ENCODE results near the gene PIERCE2.
A peak's percentile ranks its signal among the peaks of the same experiment; 100 is the strongest.
"Not testable (repeated sequence)": the region's sequence is repeated elsewhere in the genome, so short reads cannot be mapped to it uniquely, and the experiment has no call there.

The PIERCE2 gene

DNA sequence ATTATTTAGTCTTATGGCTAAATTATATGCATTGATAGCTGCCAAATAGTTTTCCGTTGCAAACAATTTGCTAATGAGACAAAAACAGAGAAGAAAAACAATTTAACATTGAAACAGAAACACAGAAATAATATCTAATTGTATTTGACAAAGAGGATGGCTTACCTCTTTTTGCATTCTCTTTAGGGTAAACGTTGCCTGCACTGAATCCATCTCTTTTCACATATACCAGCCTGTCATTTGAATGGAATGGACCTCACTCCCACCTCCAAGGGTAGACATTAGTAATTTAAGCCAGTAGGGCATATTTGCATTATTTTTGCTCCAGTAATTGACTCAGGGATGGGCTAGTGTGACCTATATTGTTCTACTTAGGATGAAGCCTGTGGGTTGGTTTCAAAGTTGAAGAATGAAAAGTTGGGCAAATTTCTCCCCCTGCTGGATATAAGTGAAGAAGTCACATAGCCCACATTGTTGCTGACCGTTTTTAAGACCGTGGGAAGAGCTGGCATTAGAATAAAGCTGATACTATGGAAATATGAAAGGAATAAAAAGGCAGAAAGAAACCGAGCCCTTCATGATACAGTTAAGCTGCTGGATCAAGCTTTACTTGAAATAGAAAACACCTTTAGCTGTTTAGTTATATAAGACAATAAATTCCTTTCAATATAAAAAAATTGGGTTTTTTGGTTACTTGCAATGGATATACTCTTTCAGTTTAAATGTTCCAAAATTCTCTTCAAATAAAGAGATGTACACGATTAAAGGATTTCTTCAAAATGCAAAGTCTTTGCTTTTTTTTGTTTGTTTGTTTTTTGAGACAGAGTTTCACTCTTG lies 26.9 kb downstream of the PIERCE2 start:
- peak; percentile 78 for DNase-seq (ENCODE audit: low read depth)

DNA sequence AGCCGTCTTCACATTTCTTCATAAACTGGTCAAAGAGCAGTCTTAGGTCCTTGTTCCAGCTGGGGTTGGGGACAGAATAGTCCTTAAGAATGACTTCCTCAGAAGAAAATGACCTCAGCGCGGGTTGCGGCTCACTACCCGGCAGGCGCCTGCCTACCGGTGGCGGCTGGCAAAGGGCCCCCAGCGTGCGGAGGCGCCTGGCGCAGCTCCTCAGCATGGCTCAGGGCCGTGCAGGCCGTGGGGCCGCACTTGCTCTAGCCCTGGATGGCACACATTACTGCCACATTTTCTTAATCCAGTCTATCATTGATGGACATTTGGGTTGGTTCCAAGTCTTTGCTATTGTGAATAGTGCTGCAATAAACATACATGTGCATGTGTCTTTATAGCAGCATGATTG lies 34.8 kb downstream of the PIERCE2 start:
- DNase-seq (ENCODE audit: low read depth): not testable (repeated sequence)

DNA sequence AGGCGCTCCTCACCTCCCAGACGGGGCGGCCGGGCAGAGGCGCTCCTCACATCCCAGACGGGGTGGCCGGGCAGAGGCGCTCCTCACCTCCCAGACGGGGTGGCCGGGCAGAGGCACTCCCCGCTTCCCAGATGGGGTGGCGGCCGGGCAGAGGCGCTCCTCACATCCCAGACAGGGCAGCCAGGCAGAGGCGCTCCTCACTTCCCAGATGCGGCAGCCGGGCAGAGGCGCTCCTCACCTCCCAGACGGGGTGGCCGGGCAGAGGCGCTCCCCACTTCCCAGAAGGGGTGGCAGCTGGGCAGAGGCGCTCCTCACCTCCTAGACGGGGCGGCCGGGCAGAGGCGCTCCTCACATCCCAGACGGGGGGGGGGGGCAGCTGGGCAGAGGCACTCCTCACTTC lies 37.6 kb downstream of the PIERCE2 start:
- DNase-seq (ENCODE audit: low read depth): not testable (repeated sequence)

DNA sequence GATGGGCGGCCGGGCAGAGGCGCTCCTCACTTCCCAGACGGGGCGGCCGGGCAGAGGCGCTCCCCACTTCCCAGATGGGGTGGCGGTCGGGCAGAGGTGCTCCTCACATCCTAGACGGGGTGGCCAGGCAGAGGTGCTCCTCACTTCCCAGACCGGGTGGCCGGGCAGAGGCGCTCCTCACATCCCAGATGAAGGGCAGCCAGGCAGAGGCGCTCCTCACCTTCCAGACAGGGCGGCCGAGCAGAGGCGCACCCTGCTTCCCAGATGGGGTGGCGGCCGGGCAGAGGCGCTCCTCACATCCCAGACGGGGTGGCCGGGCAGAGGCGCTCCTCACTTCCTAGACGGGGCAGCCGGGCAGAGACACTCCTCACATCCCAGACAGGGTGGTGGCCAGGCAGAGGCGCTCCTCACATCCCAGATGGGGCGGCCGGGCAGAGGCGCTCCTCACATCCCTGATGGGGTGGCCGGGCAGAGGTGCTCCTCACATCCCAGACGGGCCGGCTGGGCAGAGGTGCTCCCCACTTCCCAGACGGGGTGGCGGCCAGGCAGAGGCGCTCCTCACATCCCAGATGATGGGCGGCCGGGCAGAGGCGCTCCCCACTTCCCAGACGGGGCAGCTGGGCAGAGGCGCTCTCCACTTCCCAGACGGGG lies 38.2 kb downstream of the PIERCE2 start:
- DNase-seq (ENCODE audit: low read depth): not testable (repeated sequence)

DNA sequence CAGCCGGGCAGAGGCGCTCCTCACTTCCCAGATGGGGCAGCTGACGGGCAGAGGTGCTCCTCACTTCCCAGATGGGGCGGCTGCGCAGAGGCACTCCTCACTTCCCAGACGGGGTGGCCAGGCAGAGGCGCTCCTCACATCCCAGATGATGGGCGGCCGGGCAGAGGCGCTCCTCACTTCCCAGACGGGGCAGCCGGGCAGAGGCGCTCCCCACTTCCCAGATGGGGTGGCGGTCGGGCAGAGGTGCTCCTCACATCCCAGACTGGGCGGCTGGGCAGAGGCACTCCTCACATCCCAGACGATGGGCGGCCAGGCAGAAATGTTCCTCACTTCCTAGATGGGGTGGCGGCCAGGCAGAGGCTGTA lies 38.7 kb downstream of the PIERCE2 start:
- not testable (repeated sequence) for DNase-seq (ENCODE audit: low read depth)

DNA sequence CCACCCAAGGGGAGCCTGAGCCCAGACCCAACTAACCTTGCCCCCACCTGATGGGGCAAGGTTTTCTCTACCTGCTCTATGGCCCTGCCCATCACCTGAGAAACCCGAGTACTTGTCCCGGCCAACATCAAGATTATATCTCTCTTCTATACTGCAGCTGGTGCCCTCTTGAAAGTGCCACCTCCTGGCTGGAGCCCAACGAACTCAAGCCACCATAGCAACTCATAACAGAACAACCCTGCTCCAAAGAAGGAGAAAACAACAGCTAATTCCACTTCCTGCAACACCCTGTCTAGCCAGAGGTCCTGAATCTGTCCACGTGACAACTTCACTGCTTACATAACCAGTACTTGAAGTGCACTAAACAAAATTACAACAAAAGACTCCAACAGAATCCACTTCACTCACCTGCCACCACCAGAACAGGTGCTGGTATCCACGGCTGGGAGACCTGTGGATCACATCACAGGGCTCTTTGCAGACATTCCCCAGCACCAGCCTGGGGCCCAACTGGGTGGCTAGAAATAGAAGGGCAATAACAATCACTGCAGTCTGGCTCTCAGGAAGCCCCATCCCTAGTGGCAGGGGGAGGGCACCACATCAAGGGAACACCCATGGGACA lies 49.2 kb downstream of the PIERCE2 start:
- DNase-seq (ENCODE audit: low read depth): no peak

DNA sequence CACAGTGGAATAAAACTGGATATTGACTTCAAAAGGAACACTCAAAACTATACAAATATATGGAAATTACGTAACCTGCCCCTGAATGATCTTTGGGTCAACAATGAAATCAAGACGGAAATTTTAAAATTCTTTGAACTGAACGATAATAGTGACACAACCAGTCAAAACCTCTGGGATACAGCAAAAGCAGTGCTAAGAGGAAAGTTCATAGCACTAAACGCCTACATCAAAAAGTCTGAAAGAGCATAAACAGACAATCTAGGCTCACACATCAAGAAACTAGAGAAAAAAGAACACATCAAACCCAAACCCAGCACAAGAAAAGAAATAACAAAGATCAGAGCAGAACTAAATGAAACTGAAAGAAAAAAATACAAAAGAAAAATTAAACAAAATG lies 53.2 kb downstream of the PIERCE2 start:
- no peak for DNase-seq (ENCODE audit: low read depth)

DNA sequence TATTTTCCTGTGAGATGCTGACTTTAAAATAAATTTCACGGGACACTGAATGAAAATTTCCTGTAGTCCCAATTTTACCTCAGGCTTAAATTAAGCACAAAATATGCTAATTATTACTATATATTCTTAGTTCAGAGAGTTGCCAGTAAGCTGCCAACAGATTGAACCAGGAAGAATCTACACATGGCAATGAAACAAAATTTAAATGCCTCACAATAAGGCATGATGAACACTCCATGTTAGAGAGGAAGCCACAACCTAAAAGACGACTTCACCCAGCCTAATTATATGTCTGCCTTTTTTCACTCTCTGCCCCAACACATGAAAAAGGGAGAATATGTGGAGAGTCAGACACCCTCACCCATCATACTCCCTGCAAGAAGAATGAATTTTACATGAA lies 60.0 kb downstream of the PIERCE2 start:
- no peak for DNase-seq (ENCODE audit: low read depth)

Data from iris pigment epithelial cell (primary cell).